HG02981 (cell line): ENCODE results near the gene DNAJC7.
"Not testable (repeated sequence)": the region's sequence is repeated elsewhere in the genome, so short reads cannot be mapped to it uniquely, and the experiment has no call there.

ENCODE experiments used
- ATAC-seq: cut with Tn5 transposase; IDR thresholded peaks from one replicate; pipeline ENCODE4 v1.9.1; 2021; ENCODE audit warnings: mild to moderate bottlenecking, moderate library complexity; ENCODE audit not compliant: unreplicated experiment

DNAJC7 gene

DNA sequence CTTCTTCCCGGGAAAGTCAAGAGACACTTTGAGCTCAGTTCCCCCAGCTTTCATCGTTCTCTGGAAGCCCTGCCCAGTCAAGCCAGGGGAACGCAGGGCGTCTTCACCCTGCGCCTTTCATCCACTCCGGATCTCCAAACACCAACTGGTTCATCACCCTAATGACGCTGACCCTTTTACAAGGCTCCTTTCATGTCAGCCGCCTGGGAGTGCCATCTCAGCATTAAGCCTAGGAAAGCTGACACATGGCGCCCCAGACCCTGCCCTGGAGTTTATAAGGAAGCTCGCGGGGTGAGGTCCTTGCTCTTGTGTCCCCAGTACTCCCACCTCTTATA is 594 bp upstream of the DNAJC7 start:
- ATAC-seq, result no peak

DNA sequence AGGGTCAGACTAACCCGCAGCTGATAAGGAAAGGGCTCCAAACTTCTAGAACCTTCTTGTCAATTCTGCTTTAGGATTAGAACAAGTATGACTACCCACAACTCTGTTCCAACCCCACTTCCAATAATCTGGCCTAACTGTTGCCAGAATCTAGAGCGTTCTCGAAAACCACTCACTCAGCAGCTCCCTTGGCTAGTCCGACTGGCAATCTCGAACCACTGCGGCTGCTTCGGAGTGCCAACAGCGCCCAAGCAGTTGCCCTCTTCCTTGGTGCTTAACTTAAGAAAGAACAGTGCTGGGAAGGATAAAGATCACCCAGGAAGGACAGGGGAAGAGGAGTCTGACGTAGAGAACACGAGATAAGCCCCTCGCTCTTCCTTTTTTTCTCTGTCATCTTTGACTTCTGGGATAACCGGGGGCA is 818 bp downstream of the DNAJC7 start:
- ATAC-seq, result no peak

DNA sequence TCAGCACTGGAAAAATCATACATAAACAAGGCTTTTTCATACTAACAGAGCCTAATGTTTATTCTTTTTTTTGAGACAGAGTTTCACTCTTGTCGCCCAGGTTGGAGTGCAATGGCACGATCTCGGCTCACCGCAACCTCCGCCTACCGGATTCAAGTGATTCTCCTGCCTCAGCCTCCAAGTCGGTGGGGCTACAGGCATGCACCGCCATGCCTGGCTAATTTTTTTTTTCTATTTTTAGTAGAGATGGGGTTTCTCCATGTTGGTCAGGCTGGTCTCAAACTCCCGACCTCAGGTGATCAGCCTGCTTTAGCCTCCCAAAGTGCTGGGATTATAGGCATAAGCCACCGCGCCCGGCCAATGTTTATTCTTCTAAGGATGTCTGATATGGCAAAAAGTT is 3.5 kb downstream of the DNAJC7 start:
- ATAC-seq, result not testable (repeated sequence)

DNA sequence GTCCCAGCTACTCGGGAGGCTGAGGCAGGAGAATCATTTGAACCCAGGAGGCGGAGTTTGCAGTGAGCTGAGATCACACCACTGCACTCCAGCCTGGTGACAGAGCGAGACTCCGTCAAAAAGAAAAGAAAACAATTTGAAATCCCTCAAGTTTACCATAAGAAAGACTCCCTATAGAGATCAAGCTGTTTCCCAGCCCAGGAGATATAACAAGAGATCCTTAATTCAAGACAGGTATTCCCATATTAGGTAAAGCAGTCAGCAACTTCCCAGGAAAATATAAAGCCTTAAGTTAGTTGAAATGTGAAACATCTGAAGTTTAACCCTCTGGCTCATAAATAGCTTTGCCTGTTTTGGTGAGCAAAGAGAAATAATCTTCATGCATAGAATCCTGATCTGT is 4.9 kb downstream of the DNAJC7 start:
- not testable (repeated sequence) for ATAC-seq

DNA sequence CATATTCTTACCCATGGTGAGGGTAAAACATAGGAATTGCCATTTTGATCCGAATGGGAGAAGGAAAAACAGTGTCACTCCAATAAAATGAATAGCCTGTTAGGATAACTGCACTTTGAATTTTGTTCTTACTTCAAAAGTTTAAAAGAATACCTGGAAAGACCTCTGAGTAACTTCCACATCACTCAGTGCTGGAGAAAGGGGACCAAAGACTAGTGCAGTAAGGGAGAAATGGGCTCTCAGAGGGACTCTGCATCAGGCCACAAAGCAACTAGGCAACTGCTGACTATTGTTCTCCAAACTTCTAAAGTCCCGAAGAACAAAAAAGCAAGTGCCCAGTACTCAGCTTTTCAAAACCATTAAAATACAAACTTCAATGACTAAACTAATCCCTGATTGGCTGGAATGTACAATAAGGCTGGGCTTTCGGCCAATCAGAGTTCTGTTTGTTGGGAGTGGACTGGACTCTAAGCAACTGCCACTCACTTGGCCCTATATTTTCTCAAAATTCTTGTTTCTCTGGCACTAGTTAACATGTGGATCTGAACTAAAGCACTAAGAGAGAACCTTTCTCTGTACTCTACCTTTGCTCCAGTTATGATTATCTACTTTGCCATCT is 6.2 kb downstream of the DNAJC7 start:
- ATAC-seq, result no peak

DNA sequence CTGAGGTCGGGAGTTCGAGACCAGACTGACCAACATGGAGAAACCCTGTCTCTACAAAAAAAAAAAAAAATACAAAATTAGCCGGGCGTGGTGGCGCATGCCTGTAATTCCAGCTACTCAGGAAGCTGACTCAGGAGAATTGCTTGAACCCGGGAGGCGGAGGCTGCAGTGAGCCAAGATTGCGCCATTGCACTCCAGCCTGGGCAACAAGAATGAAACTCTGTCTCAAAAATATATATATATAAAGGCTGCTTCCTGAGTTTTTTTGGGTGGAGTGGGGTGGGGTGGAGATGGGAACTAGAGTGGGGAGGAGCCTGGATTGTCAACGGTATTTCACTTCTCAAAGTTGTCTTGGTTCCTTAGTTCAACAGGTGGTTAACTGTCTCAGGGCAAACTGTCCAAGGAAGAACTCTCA is 7.0 kb downstream of the DNAJC7 start:
- ATAC-seq, result not testable (repeated sequence)

DNA sequence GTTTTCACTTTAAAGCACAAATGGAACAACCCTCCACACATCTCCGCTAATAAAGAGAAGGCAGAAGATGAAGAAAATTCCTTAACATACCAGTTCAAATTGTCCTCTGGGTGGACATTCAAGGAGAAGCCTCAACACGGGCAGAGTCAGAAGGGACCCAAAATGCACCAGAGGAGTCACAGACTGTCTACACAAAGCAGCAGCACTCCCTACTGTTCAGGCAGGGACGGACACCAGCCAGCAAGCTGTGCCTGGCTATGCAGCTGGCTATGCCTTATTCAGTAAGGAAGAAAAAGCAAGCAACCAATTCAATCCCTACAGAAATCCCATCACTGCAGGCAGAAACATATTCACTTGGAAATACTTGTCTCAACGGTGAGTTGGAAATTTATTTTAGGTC is 8.1 kb downstream of the DNAJC7 start:
- ATAC-seq, result no peak

DNA sequence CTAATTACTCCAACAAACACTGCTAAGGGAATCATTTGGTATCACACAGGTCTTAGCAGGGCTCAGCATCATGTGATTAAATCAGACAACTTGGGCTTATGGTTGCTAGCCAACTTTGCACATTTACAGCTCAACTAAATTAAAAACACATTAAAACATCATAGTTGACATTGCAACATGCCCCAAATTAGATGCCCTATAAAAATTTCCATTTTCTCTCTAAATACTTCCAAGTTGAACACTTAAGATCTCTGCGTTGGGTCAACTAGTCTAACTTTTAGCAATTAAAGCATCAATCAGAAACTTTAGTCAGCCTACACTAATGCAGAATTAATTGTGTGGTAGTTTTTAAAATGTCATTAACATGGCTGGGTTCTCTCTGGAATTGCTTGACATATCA is 12.1 kb downstream of the DNAJC7 start:
- ATAC-seq, result no peak

DNA sequence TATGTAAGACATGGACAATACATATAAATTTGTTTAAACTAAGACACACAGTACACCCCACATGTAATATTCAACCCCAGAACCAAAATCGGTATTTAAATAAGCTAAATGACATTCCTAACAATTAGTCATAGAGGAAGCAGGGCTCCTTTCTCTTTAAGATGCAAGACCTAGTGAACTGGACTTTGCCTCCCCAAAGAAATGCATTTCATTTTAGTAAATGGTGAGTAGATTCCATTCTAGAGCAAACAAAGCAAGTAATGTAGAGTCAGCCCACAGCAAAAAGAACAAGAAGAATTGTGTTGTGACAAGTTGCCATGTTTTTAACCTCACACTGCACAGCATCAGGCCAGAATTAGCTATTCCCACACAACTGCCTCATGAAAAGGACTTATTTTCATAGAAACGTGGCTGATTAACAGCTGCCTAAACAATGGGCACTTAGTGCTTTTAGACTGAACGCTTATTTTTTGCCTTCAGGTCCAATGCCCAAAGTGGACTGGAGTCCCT is 14.4 kb downstream of the DNAJC7 start:
- no peak for ATAC-seq

DNA sequence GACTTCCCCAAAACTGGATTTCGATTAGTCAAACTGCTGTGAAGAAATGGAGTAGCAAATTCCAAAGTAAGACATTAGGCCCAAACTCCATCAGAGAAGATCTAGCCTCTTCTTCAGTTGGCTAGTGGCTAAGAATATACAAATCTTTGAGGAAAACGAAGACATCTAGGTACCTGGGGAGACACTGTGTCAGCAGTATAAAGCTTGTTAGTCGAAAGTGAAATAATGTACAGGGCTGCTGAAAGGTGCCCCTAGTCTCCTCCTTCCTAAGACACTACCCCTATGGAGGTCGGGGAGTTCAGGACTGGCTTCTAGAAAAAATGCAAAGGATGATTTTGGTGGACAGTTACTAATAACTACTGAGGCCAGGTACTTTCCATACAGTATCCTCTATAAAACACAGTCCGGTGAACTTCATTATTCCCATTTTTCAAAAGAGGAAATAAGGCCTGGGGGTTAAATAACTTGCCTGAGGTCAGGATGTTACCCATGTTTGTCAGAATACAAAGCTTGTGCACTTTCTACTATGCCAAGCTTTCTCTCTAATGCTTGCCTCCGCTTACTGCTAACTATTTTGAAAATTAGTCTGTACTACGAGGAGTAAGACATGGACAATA is 15.0 kb downstream of the DNAJC7 start:
- ATAC-seq, result no peak

DNA sequence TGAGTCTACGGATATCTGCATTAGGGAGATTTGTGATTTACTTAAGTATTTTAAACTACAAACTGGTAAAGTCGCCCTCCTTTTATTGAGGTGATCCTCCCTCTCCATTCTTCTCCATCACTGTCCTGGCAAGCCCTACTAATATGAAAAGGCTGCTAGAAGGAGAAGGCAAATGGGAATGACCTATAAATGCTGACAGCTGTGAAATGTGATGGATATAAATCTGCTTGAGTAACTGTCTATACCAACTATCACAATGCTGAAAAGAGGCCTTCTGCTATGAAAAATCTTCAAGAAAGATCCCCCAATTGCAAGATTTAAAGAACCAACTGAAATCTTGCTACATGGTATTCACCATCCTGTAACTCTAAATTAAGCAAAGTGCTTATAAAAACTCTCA is 15.5 kb downstream of the DNAJC7 start:
- ATAC-seq, result no peak

DNA sequence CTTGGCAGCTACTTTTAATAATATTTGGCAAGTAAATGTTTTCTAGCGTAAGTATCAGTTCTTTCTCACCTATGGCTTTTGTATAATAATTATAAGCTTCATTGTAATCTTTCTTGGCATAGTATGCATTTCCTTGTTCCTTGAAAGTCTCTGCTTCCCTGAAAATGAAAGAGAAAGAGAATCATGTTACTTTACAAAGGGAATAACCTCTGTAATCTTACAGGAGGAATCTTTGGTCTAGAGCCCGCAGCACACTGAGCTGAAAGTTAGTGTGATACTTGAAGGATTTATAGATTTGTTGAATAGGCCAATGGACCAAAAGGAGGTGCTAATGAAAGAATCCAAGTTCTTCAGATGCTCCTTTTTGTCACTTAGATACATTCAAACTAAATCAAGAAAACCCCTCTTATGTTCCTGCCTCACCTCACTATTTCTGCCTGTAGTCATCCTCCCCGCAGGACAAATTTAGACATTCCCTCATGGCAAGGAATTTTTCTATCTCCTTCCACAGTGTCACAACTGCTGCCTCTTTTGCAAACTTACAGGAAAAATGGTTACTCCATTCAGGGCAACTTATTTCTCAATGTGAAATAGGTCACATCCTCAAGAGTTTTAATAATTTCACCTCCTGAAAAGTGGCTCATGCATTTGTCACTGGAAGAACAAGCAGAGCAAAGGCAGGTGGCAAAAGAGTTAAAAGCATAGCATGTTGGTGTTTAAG is 16.7 kb downstream of the DNAJC7 start:
- ATAC-seq, result no peak

DNA sequence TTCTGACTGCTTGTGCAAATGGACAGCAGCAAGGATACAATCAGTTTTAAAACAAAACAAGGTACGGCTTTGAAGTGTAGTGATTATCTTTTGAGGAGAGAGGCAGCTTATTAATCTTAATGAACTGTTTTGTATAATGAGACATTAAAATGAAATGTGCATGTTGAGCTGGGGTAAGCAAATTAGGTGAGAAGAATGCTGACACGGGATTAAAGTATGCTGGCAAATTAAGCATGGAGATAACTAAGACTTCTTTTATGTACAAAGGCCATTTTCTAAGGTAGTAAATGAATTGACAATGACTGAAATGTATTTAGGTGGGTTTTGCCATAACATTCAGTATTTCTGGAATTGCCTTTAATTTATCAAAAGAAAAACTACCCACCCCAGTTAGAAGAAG is 18.7 kb downstream of the DNAJC7 start:
- ATAC-seq, result no peak

DNA sequence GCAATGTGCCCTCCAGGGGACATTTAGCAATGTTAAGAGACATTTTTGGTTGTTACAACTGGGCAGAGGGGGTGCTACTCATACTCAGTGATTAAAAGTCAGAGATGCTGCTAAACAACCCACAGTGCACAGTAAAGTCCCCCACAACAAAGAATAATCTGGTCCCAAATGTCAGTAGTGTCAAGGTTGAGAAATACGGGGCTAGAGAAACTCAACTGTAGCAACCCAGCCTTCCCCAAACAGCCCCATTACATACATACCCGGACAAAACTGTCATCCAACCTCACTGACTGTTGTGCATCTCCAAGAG is 20.4 kb downstream of the DNAJC7 start:
- ATAC-seq, result no peak

DNA sequence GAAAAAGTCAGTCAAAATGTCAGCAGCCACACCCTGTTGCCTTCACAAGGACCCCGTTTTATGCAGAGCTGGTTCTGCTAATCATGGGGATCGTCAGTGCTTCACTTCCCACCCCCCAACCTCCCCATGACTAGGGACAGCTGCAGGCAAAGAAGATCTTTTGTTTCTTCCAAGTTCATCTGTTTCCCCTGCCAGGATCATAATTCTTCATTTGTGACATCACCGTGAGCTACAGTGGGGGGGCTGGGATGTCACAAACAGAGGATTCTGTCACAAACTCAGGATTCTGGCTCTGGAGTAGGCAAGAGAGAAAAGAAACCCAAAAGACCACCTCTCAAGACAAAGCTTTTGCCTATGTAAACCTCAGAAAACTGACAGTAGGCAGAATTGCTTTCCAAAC is 24.7 kb downstream of the DNAJC7 start:
- ATAC-seq, result no peak

DNA sequence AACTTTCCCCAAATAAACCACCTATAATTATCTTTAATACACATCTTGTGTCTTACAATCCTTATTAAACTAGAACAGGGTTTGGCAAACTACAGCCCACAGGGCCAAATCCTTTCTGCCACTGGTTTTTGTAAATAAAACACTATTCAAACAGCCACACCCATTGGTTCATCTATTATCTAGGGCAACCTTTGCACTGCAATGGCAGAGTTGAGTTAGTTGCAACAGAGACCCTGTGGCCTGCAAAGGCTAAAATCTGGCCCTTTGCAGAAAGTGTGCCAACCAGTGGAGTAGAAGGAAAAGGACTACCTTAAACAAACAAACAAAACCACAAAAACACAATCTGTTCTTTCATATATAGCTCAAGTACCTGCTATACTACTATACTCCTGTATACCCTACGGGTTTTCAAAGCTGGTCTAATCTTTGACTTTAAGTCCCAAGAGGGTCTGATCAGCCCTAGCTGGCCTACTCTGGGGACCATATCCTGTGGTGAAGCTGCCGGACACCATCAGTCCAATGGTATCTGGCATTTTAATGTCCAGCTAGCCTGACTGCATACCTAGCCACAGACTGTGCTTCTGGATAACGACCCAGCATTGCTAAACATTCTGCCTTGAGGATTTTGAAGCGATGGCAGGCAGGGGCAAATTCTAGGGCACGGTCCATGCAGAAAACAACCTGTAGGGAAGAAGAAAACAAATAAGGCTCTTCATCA is 27.4 kb downstream of the DNAJC7 start:
- no peak for ATAC-seq

DNA sequence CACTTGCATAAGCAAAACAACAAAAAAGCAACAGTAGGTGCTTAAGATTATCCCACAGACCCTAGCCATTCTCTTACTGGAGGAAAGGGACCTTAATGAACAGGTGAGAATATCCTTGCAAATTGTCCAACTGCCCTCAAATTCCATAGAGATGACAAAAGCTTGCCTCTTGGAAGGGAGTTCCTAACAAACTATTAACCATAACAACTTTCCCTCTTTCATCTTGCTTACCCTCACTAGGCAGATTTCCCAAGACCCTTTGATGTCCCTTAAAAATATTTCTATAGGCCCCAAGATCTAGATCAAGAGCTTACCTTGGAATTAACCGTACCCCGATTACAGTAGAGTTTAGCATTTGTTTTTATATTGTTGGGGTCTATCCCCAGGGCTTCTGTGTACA is 28.8 kb downstream of the DNAJC7 start:
- no peak for ATAC-seq

DNA sequence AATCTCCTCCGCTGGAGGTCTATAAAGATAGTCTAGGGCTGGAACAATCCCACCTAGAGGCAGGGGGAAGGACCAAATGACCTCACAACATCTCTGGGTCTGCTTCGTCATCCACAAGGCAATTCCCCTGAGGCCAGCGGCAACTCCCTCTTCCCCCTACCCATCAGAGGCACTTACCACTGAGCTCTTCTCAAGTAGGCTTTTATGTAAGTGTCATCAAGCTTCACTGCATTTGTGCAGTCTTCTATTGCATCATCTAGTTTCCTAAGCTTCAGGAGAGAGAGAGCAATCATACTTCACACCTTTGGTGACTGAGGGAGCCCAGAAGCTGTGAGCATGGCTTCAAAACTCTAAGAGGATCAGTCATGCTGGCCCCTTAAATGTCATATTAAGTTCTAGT is 29.6 kb downstream of the DNAJC7 start:
- ATAC-seq, result no peak

DNA sequence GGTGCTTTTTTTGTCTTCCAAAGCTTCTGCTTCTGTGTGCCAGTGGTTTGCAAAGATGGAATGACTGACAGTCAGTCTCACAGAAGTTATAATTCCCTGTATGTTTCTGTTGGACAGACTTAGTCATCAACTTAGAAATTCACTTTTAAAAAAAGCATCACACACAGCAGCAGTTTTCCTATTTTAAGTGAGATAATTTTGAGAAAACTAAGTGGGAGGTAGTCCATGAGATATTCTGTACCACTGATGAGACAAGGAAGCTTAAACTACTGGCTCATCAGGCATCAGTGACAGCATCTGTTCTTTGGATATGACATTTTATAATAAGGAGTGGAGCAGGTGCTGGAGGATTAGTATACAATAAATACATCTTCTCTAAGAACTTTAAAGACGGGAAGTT is 30.6 kb downstream of the DNAJC7 start:
- ATAC-seq, result no peak

DNA sequence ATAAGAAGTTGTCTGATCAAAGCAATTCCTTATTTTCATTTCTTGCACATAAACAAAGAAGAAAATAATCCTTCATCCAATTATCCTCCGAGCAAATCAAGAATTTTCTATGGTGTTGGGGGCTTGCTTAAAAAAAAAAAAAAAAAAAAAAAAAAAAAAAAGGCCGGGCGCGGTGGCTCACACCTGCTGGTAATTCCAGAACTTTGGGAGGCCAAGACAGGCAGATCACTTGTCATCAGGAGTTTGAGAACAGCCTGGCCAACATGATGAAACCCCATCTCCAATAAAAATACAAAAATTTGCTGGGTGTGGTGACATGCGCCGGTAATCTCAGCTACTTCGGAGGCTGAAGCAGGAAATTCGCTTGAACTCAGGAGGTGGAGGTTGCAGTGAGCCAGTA is 31.3 kb downstream of the DNAJC7 start:
- no peak for ATAC-seq

DNA sequence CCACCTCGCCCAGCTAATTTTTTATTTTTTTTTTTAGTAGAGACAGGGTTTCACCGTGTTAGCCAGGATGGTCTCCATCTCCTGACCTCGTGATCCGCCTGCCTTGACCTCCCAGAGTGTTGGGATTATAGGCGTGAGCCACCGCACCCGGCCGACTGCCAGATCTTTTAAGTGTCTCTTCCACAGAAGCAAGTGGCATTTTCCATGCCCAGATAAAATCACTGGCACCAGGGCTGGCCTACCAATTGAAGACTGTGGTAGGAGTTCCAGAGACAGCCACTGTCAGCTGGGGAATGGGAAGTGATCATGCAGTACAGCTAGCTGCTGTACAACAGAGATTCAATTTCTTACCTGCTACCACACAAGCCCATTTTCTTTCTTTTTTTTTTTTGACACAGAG is 32.8 kb downstream of the DNAJC7 start:
- no peak for ATAC-seq
